Measurements from ENCODE around the gene FBRSL1.

FBRSL1 gene

DNA sequence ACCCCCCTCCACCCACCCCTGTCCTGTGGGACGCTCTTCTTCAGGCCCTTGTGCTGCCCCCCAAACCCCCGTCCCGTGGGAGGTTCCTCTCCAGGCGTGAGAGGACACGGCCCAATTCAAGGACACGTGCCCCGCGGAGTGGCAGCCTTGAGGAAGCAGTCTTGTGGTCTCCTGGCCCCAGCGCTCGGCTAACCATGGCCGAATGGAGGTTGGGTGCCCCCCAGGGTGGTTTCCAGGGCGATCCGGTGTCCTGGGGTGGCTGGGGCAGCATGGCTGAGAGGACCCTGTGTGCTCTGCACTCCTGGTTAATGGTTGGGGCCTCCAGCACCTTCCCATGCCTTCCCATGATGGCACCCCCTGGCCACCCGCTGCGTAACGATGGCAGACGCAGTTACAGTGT is 66.8 kb downstream of the FBRSL1 start:
- Histone ChIP-seq H3K27me3 (ENCODE audit: low read depth) (no peaks in the 10 kb centered on the region), H3K4me1 (no peaks in the 10 kb centered on the region), H3K4me3 (no peak overlapping the region), H3K36me3 (replicated peaks) (no peaks in the 10 kb centered on the region), H3K9me3 (no peaks in the 10 kb centered on the region)
- in situ Hi-C loops (cut with MboI; ENCODE audit: low sequenced_read_pairs) = loop anchor here (25.0 kb wide), 1 partner anchor 394 kb away; no protein-coding TSS in a partner anchor
- no peak for DNase-seq (ENCODE audit: low spot score in 2 of 2)

DNA sequence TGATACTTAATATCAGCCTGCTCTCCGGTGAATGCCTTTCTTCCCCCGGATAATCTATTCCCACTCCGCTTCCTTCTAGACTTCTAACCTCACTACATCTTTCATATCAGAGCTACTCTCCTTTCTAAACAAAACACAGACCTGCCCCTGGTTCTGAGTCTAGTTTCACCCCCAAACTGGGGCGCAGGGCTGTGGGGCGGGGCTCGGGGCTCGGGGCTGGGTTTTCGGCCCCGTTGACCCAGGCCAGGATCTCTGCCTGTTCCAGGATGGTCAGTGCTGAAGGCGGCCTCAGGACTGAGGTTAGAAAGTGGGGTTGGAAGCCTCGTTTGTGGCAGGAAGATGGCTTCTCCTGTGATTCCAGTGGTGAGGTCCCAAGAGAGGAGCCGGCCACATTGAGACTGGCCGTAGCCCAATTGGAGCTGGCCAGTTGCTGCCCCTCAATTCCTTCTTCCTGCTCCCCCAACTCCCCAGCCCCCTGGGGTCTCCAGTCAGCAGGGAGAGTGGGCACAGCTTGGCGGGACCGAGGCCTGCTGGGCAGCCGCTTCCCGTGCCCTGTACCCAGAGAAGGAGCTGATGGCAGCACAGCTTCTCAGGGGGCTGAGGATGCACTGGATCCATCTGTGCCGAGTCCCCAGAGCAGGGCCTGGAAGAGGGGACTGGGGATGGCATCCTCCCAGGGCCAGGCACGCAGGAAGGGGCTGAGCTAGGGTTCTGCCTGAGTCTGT is 67.5 kb downstream of the FBRSL1 start:
- Histone ChIP-seq H3K4me3 (no peak overlapping the region), H3K36me3 (replicated peaks) (no peaks in the 10 kb centered on the region), H3K27me3 (ENCODE audit: low read depth) (no peaks in the 10 kb centered on the region), H3K4me1 (no peaks in the 10 kb centered on the region), H3K9me3 (no peaks in the 10 kb centered on the region)
- no peak for DNase-seq (ENCODE audit: low spot score in 2 of 2)
- in situ Hi-C loops (cut with MboI; ENCODE audit: low sequenced_read_pairs) = loop anchor here (25.0 kb wide), 1 partner anchor 395 kb away; no protein-coding TSS in a partner anchor

DNA sequence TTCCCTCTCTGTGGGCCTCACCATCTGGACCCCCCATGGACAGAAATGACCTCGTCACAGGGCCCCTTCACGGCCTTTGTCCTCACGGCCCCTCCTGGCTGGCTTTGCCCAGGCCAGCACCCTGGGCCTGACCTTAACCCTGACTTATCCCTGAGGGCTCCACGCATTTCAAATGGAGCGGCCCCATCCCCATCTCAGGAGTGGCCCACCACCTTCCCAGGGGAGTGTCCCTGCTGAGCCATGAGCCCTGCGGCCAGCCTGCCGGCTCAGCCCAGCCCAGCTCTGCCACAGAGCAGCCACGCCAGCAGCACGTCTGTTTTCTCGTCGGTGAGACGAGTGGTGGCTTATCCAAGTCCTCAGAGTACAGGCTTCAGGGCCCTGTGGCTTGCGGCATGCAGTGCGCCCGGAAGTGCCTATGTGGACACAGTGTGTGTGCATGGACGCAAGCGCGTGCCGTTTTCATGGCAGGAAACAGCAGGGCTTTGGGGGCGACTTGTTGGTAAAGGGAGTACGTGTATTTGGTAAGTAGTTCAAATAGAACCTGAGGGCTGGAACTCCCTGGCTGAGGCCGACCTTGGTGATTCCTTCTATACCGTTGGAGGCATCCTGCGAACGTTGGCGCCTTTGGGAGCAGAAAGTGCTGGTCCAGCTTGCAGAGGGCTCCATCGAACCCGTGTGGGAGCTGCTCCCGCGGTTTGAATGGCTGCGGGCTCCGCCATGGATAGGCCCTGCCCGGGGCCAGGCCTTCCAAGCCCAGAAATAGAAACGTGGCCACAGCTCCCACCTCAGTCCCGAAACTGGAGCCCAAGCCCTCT is 68.3 kb downstream of the FBRSL1 start:
- Histone ChIP-seq H3K36me3 (replicated peaks) (no peaks in the 10 kb centered on the region), H3K9me3 (no peaks in the 10 kb centered on the region), H3K4me3 (no peak overlapping the region), H3K4me1 (no peaks in the 10 kb centered on the region), H3K27me3 (ENCODE audit: low read depth) (no peaks in the 10 kb centered on the region)
- no peak for DNase-seq (ENCODE audit: low spot score in 2 of 2)
- in situ Hi-C loops (cut with MboI; ENCODE audit: low sequenced_read_pairs) = loop anchor here (25.0 kb wide), 1 partner anchor 396 kb away; no protein-coding TSS in a partner anchor

DNA sequence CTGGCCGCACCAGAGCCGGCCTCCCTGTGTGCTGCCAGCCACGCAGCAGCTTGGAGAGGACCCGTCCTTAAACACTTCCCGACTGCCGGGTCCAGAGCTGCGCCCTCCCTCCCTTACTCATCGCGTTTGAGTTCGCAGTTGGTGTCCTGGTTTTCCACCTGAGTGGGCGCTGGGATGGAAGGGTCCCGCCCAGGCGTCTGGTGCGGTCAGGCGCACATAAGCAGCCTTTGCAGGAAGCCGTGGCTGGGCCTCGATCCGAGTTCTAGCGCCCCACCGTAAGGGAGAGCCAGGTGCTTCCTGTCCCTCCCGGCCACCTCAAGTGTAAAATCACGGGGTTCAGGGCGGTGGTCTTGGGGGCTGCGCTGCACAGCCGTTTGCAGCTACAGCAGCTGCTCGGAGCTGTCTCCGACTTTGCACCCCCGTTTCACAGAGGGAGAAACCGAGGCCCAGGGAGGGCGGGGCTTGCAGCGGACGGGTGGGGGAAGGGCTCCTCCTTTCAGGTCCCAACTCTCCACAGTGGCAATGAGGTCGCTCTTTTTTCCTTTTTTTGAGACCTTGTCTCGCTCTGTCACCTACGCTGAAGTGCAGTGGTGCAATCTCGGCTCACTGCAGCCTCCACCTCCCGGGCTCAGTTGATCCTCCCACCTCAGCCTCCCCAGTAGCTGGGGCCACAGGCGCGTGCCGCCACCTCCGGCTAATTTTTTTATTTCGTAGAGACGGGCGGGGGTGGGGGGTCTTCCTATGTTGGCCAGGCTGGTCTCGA is 69.1 kb downstream of the FBRSL1 start:
- in situ Hi-C loops (cut with MboI; ENCODE audit: low sequenced_read_pairs) = loop anchor here (25.0 kb wide), 1 partner anchor 397 kb away; no protein-coding TSS in a partner anchor
- DNase-seq (ENCODE audit: low spot score in 2 of 2) = no peak

DNA sequence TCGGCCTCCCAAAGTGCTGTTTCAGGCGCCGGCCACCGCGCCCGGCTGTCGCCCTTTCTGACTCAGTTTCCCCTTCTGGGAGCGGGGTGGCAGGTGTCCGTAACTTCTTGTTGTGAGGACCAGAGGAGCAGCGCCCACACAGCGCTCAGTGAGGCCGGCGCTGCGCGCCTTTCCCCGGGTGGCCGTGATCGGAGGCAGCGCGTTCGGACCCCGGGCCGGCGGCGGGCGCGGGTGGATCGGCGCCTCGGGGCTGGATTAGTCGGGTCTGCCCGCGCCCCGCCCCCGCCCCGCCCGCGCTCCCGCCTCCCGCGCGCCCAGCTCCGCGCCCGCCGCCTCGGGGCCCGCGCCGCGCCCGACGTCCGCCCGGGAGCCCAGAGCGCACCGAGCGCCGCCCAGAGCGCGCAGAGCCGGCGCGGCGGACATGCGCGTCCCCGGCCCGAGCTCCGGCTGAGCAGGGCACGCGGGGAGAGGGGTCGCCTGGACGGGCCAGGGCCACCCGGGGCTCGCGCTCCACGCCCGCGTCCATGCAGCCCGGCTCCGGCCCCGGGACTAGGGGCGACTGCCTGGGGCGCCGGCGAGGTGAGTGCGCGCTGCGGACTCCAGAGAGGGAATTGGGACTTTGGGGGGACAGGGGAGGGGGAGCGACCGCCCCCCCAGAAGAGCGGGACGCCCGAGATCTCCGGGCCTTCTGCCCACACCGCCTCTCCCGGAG is 69.9 kb downstream of the FBRSL1 start:
- in situ Hi-C loops (cut with MboI; ENCODE audit: low sequenced_read_pairs) = loop anchor here (10.0 to 25.0 kb wide), 2 partner anchors 145 to 398 kb away; no protein-coding TSS in a partner anchor
- Histone ChIP-seq H3K27me3 (ENCODE audit: low read depth) (no peaks in the 10 kb centered on the region), H3K4me3 (peak overlapping the region; percentile 60), H3K9me3 (no peaks in the 10 kb centered on the region), H3K36me3 (replicated peaks) (no peaks in the 10 kb centered on the region), H3K4me1 (no peaks in the 10 kb centered on the region)
- DNase-seq (ENCODE audit: low spot score in 2 of 2) = peak; percentile 42 to 77

More for the DNA sequence above, 69.1 kb downstream of the FBRSL1 start:
- H3K27me3 ChIP-seq (ENCODE audit: low read depth) = no peaks in the 10 kb centered on the region
- no peaks in the 10 kb centered on the region for H3K36me3 ChIP-seq (replicated peaks)
- no peaks in the 10 kb centered on the region for H3K4me1 ChIP-seq
- H3K4me3 ChIP-seq = peak overlapping the region; percentile 49
- no peaks in the 10 kb centered on the region for H3K9me3 ChIP-seq

DNA sequence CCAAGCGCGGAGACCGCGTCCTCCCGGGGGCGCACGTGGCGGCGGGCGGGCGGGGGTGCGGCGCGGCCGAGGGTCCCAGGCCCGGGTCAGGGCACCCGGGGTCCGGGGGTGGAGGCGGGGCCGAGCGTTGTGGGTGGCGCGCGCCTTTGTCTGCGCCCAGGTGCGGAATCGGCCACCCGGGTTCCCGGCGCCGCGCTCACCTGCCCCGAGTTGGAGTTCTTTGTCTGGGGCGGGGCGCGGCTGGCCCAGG is 70.3 kb downstream of the FBRSL1 start:
- peak in 1 of 2 experiments; percentile 53 for DNase-seq (ENCODE audit: low spot score in 2 of 2)
- in situ Hi-C loops (cut with MboI; ENCODE audit: low sequenced_read_pairs) = loop anchor here (10.0 to 25.0 kb wide), 2 partner anchors 145 to 398 kb away; no protein-coding TSS in a partner anchor

DNA sequence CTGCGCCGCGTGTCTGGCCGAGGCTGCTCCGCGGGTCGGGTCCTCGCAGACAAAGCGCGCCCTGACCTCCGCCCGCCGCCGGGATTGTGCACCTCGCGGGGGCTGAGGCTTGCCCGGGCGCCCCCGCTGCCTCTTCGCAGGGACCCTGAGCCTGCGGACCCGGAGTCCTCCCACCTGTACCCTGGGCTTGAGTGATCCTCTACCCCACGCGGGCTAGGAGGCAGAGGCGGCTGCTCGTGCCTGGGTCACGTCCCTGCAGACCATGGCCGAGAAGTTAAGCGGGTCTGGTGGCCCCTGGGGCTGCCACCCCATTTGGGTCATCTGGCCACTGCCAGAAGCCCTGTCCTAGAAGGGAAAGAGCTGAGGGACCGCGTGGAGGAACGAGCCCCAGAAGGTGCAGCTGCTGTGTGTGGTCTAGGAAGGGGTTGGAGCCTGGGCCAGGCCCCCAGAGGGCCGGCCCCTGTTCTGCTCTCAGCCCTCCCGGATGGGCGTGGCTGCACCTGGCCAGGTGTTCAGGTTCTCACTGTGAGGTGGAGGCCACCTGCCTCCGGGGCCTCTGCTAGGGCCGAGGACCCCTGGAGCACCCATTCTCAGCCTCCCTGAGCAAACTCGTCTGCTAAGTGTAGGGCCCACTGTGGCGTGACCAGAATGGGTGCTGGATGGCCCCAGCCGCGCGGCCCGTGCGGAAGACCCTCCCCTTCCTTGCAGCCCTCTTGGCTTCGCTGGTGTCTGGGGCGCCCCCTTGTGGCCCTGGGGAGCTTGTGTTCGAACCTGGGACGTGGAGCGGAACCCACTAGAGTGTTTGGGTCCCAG is 70.9 kb downstream of the FBRSL1 start:
- no peaks in the 10 kb centered on the region for H3K4me1 ChIP-seq
- in situ Hi-C loops (cut with MboI; ENCODE audit: low sequenced_read_pairs) = loop anchor here (10.0 to 25.0 kb wide), 2 partner anchors 146 to 399 kb away; no protein-coding TSS in a partner anchor

More for the DNA sequence above, 70.3 kb downstream of the FBRSL1 start:
- H3K4me3 ChIP-seq = peak overlapping the region; percentile 60
- no peaks in the 10 kb centered on the region for H3K9me3 ChIP-seq
- H3K36me3 ChIP-seq (replicated peaks) = peaks cover under 1% of the 10 kb centered on the region; the same call in 1 of the 2 replicates
- H3K27me3 ChIP-seq (ENCODE audit: low read depth) = no peaks in the 10 kb centered on the region
- no peaks in the 10 kb centered on the region for H3K4me1 ChIP-seq

More for the DNA sequence above, 70.9 kb downstream of the FBRSL1 start:
- Histone ChIP-seq H3K4me3 (peak overlapping the region; percentile 60), H3K36me3 (replicated peaks) (peaks cover 5% of the 10 kb centered on the region), H3K9me3 (no peaks in the 10 kb centered on the region), H3K27me3 (ENCODE audit: low read depth) (no peaks in the 10 kb centered on the region)
- DNase-seq (ENCODE audit: low spot score in 2 of 2) = peak; percentile 64 to 94
